NCI-H2081 (cell line): ENCODE measurements around the gene SZT2.

Source experiments
- DNase-seq, 2 experiments: peaks; one replicate each; lab custom pipeline; 2025; lab: John Stamatoyannopoulos, UW

Gene SZT2

DNA sequence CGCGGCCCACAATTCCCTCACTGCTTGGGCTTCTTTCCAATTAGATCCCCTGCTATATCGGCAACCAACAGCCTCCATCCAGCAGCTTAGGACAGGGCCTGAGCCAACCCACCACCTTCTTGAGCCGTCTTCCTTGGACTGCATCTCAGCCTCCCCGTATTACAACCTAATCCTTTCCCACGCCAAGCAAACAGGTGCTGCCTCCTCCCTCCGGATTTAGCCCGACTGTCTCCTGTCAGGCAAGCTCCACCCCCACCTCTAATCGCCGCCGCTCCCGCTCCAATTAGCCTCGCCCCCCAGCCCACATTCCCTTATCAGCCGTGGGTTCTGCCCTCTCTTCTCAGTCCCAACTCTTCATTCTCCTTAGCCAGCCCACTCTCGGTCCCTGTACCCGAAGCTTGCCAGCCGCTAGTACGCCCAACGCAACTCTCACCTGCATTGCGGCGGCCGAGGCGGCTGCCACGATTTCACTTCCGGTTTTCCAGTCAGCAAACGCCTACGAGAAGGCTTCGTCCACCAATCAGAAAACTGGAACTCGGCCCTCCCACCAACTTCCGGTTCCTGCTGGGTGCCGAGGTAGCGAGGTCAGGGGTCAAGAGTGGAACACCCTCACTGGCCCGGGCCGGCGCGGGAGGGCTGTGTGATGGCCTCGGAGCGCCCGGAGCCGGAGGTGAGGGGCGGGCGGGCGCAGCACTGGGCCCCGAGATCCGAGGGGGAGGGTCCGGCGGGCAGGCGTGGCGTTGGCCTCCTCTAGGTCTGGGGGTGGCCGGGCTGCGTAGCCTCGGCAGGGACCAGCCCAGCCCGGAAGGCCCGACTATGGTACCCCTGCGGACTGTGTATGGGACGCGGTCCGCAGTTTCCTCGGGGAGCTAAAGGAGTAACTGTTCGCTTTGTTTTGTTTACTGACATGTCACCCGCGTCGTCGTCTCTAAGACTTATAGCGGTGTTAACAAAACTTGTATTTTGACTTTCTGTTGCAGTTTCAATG, at the start of gene SZT2, which contains the start of gene MED8:
SZT2 (plus strand) TSS at position 574 of the 988 bp plus-strand sequence; CDS start at position 644, 70 bp downstream.
MED8 (minus strand) TSS at position 475 of the 988 bp plus-strand sequence; CDS start at position 439, 36 bp downstream.
- DNase-seq, result peak; percentile 88 to 95

DNA sequence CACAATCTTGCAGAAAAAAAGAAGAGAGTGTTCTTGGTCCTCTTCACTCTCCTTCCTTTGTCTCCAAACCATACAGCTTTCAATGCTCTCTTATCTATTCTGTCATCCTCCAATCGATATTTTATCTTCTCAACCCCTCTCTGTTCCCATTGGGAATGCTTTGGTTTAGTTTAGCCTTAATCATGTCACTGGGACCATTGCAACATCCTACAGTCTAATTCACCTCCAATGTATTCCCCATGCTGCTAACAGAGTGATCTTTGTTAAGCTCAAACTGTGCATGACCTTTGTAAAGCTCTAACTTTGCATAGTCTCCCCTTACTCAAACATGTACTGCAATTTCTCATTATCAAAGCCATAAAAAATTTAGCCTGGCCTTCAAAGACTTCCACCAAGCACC, 49.1 kb upstream of the SZT2 start:
- no peak for DNase-seq

DNA sequence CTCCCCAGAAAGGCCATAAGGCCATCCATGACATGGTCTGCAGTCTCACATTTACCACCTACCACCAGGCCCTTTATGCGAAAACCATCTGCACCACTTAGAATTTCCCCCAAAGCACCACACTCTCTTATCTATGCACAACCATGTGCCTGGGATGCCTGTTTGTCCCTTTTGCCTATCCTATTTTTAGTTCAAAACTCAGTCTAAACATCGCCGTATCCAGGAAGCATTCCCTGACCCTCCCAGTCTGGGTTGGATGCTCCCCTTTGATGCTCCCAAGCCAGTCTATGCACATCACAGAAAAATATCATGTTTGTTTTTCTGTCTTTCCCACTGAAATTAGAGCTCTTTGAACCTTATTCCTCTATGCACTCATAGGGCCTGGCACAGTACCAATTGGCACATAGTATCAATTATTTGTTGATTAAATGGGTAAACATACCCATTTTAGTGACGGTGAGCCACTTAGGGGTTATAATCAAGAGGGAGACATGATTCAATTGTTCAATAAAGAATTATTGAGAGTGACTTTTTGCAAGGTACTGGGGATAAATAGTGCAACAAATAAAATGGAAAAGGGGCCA, 45.3 kb upstream of the SZT2 start:
- DNase-seq, result peak in 1 of 2 experiments; percentile 31

DNA sequence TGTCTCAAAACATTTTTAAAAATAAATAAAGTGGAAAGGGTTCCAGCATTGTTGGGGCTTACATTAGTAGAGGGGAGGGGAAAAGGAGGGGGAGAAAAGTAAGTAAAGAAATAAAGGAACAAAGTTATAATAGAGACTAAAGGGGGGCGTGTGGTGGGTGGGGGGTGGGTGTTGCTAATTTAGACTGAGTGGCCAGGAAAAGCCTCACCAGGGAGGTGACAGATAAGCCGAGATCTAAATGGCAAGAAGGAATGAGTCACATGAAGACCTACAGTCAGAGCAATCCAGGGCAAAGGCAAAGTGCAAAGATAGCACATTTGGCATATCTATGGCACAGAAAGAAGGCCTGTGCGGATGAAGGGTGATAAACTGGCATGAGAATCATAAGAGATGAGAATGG, 44.6 kb upstream of the SZT2 start:
- no peak for DNase-seq

DNA sequence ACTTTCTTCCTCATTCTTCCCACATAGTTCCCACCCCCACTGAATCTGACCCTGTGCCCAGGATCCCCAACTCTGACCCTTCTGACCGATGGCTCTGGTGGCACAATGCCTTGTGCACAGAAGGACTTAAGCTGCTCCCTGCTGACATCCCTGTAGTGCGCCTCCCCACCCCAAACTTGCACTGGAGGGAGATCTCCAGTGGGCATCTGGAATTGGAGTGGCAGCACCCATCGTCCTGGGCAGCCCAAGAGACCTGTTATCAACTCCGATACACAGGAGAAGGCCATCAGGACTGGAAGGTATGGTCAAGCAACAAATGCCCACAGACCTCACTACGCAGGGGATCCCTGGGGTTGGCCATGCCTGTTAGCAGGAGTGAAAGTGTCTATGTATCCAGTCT, 43.1 kb upstream of the SZT2 start:
- no peak for DNase-seq

DNA sequence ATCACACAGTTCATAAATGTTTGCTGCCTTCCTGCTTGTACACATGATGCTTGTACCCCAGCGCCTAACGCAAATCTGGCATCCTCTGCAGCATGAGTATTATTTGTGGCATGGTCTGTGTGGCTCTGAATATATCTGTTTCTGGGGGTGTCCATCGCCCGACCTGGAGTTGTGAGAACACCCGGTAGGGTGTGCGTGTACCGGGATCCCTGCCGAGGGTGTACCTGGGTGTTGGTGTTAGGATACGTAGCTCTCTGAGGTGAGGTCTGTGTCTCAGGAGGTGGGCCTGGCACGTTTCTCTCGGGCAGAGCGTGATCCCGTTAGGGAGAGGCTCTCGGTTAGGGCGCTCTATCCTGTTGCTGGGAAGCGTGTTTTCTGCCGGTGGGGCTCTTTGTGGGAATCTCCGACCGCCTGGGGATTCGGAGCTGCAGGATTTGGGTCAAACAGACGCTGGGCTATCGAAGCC, 41.3 kb upstream of the SZT2 start:
- peak; percentile 73 to 82 for DNase-seq

DNA sequence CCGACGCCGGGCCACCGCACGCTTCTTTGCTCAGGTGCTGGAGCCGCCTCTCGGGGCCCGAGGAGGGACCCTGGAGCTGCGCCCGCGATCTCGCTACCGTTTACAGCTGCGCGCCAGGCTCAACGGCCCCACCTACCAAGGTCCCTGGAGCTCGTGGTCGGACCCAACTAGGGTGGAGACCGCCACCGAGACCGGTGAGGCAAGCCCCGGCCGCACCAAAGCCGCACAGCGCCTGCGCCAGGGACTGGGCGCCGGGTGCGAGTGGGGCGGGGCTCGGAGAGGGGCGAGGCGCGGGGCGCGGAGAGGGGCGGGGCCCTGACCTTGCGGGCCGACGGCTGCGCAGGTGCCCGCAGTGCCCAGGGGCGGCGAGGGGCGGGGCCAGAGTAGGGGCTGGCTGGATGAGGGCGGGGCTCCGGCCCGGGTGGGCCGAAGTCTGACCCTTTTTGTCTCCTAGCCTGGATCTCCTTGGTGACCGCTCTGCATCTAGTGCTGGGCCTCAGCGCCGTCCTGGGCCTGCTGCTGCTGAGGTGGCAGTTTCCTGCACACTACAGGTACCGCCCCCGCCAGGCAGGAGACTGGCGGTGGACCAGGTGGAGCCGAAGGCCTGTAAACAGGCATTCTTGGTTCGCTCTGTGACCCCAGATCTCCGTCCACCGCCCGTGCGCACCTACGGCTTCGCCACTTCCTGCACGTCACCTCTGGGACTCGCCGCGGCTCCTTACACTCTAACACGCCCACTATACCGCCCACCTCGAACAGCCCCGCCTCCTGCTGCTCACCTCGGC, 40.7 kb upstream of the SZT2 start:
- DNase-seq, result peak; percentile 94

DNA sequence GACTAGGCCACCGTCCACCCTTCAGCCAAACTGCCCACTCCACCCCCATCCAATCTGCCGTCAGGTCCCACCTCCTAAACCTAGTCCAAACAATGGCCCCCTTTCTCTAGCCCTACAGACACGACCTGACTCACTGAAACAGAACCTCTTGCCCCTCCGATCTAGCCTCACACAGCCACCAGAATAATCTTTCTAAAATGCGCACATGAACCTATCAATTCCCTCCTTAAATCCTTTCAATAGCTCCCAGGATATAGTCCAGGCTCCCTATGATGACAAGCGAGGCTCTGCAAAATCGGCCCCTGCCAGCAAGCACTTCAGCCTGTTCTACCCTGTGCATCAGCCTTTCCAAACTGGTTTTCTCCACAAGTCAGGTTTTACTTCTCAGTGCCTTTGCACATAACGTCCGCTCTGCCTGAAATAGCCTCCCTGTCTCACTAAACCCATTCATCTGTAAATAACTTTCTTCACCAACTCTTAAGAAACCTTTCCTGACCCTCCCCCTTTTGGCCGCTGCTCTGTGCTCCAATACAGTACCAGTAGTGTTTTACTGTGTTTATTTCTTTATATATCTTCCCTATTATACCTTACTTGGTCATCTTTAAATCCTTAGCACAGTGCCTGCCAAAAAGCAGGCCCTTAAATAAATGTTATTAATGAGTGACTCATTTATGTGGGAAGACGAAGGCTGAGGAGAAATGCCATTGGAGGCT, 39.9 kb upstream of the SZT2 start:
- DNase-seq, result peak in 1 of 2 experiments; percentile 44

DNA sequence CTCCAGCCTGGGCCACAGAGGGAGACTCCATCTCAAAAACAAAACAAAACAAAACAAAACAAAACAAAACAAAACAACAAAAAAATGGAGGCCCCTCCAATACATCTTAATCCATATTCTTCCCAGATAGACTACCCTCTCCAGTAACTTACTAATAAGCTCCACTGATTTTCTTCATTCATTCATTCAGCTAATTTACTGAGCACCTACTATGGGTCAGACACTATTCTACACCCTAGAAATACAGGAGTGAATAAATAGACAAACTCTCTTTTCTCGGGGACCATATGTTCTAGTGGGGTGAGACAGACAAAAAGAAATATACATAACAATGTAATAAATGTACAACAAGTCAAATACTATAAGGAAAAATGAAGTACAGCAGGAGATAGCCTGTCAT, 38.7 kb upstream of the SZT2 start:
- DNase-seq, result no peak

- DNase-seq, result no peak
Observed at GRCh38 chr1:43351421-43352350, 38.0 kb upstream of the SZT2 start.

DNA sequence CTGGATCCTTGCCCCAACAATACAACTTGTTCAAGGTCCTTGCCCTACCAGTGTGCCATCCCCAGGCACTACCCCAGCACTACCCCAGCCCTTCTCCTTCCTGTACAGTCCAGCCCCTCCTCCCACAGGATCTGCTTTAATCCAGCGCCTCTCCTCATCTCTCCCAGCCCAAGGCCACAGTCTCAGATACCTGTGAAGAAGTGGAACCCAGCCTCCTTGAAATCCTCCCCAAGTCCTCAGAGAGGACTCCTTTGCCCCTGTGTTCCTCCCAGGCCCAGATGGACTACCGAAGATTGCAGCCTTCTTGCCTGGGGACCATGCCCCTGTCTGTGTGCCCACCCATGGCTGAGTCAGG, 37.4 kb upstream of the SZT2 start:
- no peak for DNase-seq

DNA sequence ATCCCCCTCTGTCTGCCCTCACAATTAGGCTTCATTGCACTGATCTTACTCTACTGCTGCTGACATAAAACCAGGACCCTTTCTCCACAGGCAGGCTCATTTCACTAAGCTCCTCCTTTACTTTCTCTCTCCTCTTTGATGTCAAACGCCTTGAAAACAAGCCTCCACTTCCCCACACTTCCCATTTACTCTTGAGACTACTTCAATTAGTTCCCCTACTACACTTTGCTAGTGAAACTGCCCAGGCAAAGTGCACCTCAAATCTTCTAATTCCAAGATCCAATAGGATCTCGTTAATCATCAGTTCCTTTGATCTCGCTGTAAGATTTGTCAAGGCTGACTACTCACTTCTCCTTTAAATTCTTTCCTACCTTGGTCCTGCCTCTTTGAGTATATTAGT, 36.8 kb upstream of the SZT2 start:
- no peak for DNase-seq

- DNase-seq, result no peak
Observed at GRCh38 chr1:43354471-43354870, 35.2 kb upstream of the SZT2 start.

DNA sequence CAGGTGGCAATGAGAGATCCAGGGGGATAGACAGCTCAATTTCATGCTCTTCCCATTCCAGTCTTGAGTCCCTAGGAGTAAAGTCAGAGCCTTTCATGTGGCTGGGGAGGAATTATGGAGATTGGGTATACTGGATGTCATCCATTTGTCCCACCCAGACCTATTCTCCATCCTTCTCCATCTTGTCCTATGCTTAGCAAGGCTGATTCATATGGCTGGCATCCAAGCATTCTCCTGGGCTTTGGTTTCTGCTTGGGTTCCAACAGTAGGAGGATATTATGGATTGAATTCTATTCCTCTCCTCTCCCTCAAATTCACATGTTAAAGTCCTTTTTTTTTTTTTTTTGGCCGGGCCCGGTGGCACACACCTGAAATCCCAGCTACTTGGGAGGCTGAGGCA, 34.8 kb upstream of the SZT2 start:
- no peak for DNase-seq

- DNase-seq, result no peak
Observed at GRCh38 chr1:43357251-43357650, 32.4 kb upstream of the SZT2 start.

- peak in 1 of 2 experiments; percentile 43 for DNase-seq
Observed at GRCh38 chr1:43358121-43358745, 31.5 kb upstream of the SZT2 start.

DNA sequence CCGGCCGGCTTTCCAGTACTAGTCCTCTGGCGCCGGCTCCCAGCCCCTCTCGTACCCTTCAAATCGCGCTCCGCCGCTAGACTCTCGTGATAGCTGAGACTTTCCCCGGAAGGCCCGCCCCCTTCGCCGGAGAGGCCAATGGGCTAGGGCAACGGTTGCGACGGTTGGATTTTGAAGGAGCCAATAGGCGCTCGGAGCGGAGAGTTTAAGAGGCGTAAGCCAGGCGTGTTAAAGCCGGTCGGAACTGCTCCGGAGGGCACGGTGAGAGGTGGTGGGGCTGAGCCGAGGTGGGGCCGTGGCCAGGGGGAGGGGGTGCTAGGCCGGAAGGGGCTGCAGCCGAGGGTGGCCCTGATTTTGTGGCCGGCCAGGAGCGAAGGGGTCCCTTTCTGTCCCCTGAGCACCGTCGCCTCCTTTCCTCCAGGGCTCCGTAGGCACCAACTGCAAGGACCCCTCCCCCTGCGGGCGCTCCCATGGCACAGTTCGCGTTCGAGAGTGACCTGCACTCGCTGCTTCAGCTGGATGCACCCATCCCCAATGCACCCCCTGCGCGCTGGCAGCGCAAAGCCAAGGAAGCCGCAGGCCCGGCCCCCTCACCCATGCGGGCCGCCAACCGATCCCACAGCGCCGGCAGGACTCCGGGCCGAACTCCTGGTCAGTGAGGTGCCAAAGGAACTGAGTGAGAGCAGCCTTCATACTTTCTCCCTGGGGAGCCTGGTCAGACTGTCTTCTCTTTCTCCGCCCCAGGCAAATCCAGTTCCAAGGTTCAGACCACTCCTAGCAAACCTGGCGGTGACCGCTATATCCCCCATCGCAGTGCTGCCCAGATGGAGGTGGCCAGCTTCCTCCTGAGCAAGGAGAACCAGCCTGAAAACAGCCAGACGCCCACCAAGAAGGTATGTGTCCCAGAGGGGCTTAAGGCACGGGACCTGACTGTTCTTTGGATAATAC, 30.7 kb upstream of the SZT2 start, which contains the start of gene CDC20:
CDC20 (plus strand) TSS at position 236 of the 948 bp plus-strand sequence; CDS start at position 471, 235 bp downstream.
- peak; percentile 100 for DNase-seq

- DNase-seq, result no peak
Observed at GRCh38 chr1:43359696-43360095, 30.0 kb upstream of the SZT2 start.

- no peak for DNase-seq
Observed at GRCh38 chr1:43360616-43361015, 29.1 kb upstream of the SZT2 start.
